ENCODE results near the gene OR13J1. TPM values are rescaled to one million over a fixed set of nuclear protein-coding genes. Genes with fewer than 3 reads are reported as not detected.

OR13J1 gene
- polyA plus RNA-seq, 2 of the 4 experiments (the other 2 are of a cell fraction), result not detected

- DNase-seq (ENCODE audit: low read depth in 1 of 2, low spot score in 1 of 2) (peak; percentile 29 to 42), FAIRE-seq (no peak), ATAC-seq (peak; percentile 66 to 74)
- Histone ChIP-seq H3K9me3 (no peaks in the 10 kb centered on the region), H3K4me3 (no peak overlapping the region), H3K4me1 (no peaks in the 10 kb centered on the region), H3K4me2 (no peak overlapping the region), H3K27ac (no peak overlapping the region)
- WGBS (ENCODE audit: missing lambda C conversion rate), result 56% methylated on average over 16 of the region's 16 CpGs
- ChIA-PET POLR2A (no interaction called here), CTCF (interaction anchor here (1.1 to 8.1 kb wide), 3 partner anchors 22 to 63 kb away, joined by 3 to 36 read pairs (median 3); no protein-coding TSS in a partner anchor)
- TF ChIP-seq FOSL2 (IDR thresholded peaks at IDR 0.05) (no peak), FOSL2 (CRISPR knock-in tag; IDR thresholded peaks at IDR 0.05) (no peak), HOXB13 (CRISPR knock-in tag; IDR thresholded peaks at IDR 0.05; ENCODE audit: low read depth) (no peak), BHLHE40 (IDR thresholded peaks at IDR 0.05; ENCODE audit: low read depth, low read length) (no peak), KDM5A (IDR thresholded peaks at IDR 0.05) (no peak), HOXB5 (CRISPR knock-in tag; IDR thresholded peaks at IDR 0.05) (no peak), POLR2A (IDR thresholded peaks at IDR 0.05; ENCODE audit: low read length) (no peak), RFX5 (IDR thresholded peaks at IDR 0.05) (no peak), ZFP36 (IDR thresholded peaks at IDR 0.05; ENCODE audit: borderline replicate concordance, partially characterized antibody) (no peak), PHF8 (IDR thresholded peaks at IDR 0.05; ENCODE audit: borderline replicate concordance, low read depth) (no peak), HDAC2 (IDR thresholded peaks at IDR 0.05) (no peak), KDM1A (IDR thresholded peaks at IDR 0.05; ENCODE audit: low read depth) (no peak)
- TF ChIP-seq, protein P1, sequence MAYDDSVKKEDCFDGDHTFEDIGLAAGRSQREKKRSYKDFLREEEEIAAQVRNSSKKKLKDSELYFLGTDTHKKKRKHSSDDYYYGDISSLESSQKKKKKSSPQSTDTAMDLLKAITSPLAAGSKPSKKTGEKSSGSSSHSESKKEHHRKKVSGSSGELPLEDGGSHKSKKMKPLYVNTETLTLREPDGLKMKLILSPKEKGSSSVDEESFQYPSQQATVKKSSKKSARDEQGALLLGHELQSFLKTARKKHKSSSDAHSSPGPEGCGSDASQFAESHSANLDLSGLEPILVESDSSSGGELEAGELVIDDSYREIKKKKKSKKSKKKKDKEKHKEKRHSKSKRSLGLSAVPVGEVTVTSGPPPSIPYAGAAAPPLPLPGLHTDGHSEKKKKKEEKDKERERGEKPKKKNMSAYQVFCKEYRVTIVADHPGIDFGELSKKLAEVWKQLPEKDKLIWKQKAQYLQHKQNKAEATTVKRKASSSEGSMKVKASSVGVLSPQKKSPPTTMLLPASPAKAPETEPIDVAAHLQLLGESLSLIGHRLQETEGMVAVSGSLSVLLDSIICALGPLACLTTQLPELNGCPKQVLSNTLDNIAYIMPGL (CRISPR knock-in tag; IDR thresholded peaks at IDR 0.05; ENCODE audit: borderline replicate concordance), result no peak
- TF ChIP-seq, protein P2, sequence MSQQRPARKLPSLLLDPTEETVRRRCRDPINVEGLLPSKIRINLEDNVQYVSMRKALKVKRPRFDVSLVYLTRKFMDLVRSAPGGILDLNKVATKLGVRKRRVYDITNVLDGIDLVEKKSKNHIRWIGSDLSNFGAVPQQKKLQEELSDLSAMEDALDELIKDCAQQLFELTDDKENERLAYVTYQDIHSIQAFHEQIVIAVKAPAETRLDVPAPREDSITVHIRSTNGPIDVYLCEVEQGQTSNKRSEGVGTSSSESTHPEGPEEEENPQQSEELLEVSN (IDR thresholded peaks at IDR 0.05; ENCODE audit: borderline replicate concordance, low read depth), result no peak
Observed at GRCh38 chr9:35859310-35859989, 10.8 kb downstream of the OR13J1 start.

- no peaks in the 10 kb centered on the region for H3K9me3 ChIP-seq
- CTCF ChIA-PET, result interaction anchor here (1.3 to 8.1 kb wide), 8 partner anchors 16 to 102 kb away, joined by 3 to 36 read pairs (median 4); no protein-coding TSS in a partner anchor
- no peak overlapping the region for H3K4me3 ChIP-seq
- H3K4me2 ChIP-seq, result no peak overlapping the region
- 73% methylated on average over 5 of the region's 5 CpGs for WGBS (ENCODE audit: missing lambda C conversion rate)
- no peak for FAIRE-seq
- no peak for ATAC-seq
- H3K27ac ChIP-seq, result no peak overlapping the region
- DNase-seq (ENCODE audit: low read depth in 1 of 2, low spot score in 1 of 2), result no peak
- no peaks in the 10 kb centered on the region for H3K4me1 ChIP-seq
- TF ChIP-seq, protein P2 (IDR thresholded peaks at IDR 0.05; ENCODE audit: borderline replicate concordance, low read depth), result no peak
- TF ChIP-seq, protein P1 (CRISPR knock-in tag; IDR thresholded peaks at IDR 0.05; ENCODE audit: borderline replicate concordance), result no peak
- TF ChIP-seq MAZ (IDR thresholded peaks at IDR 0.05; ENCODE audit: borderline replicate concordance, low read depth, low read length), result no peak
- no peak for TF ChIP-seq FOSB (CRISPR knock-in tag; IDR thresholded peaks at IDR 0.05)
- no peak for TF ChIP-seq POLR2AphosphoS2 (conservative IDR thresholded peaks at IDR 0.05; ENCODE audit: low read length)
- TF ChIP-seq MAX (IDR thresholded peaks at IDR 0.05), result no peak
- TF ChIP-seq FOXS1 (CRISPR knock-in tag; IDR thresholded peaks at IDR 0.05), result no peak
- TF ChIP-seq ZC3H11A (IDR thresholded peaks at IDR 0.05), result no peak
- no peak for TF ChIP-seq ZFP36 (IDR thresholded peaks at IDR 0.05; ENCODE audit: borderline replicate concordance, partially characterized antibody)
- no peak for TF ChIP-seq FOSL2 (IDR thresholded peaks at IDR 0.05)
- no peak for TF ChIP-seq FOSL2 (CRISPR knock-in tag; IDR thresholded peaks at IDR 0.05)
- no peak for TF ChIP-seq ZNF302 (CRISPR knock-in tag; IDR thresholded peaks at IDR 0.05)
- TF ChIP-seq ESRRA (IDR thresholded peaks at IDR 0.05; ENCODE audit: borderline replicate concordance, low read length), result no peak
- no peak for TF ChIP-seq RCOR1 (IDR thresholded peaks at IDR 0.05; ENCODE audit: low read depth, low read length)
- TF ChIP-seq CBX8 (IDR thresholded peaks at IDR 0.05), result no peak
- no peak for TF ChIP-seq JUN (IDR thresholded peaks at IDR 0.05)
- POLR2A ChIA-PET, result no interaction called here
Observed at GRCh38 chr9:35858458-35858857, 11.7 kb downstream of the OR13J1 start.

Measured in A549 (cell line).